ENCODE results near the gene GEMIN2. TPM values are rescaled to one million over a fixed set of nuclear protein-coding genes. Genes with fewer than 3 reads are reported as not detected.
"Not testable (repeated sequence)": the region's sequence is repeated elsewhere in the genome, so short reads cannot be mapped to it uniquely, and the experiment has no call there.

GEMIN2 gene
- total RNA-seq, 1 experiment from 2014 or later: 31.4 TPM

DNA sequence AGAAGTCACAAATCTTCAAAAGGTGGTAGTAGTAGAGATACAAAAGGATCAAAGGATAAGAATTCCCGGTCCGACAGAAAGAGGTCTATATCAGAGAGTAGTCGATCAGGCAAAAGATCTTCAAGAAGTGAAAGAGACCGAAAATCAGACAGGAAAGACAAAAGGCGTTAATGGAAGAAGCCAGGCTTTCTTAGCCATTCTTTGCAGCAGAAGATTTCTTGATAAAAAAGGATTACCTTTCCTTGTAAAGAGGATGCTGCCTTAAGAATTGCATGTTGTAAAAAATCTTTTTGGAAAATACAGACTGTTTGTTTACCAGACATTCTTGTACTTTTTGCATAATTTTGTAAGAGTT is 67.5 kb downstream of the GEMIN2 start:
- Mint-ChIP-seq H3K27ac (ENCODE audit: unreplicated experiment) (no peak overlapping the region), H3K27me3 (ENCODE audit: insufficient read depth, unreplicated experiment) (no peaks in the 10 kb centered on the region), H3K9me3 (ENCODE audit: unreplicated experiment) (no peaks in the 10 kb centered on the region), H3K4me1 (ENCODE audit: low read depth, unreplicated experiment) (peaks cover 7% of the 10 kb centered on the region), H3K4me3 (ENCODE audit: unreplicated experiment) (no peak overlapping the region), H3K36me3 (ENCODE audit: insufficient read depth, unreplicated experiment) (peaks cover 8% of the 10 kb centered on the region)
- Histone ChIP-seq H3K4me3 (ENCODE audit: low read depth, low read length) (no peak overlapping the region), H3K9me3 (no peaks in the 10 kb centered on the region), H3K4me1 (0 out of 2 replicates have a peak, but pooled peaks cover 2% of the 10 kb centered on the region), H3K36me3 (ENCODE audit: control insufficient read depth, insufficient read depth, low read length) (peaks cover 3% of the 10 kb centered on the region; the same call in 1 of the 2 replicates), H3K27me3 (replicated peaks; ENCODE audit: control insufficient read depth, insufficient read depth, low read length) (no peaks in the 10 kb centered on the region)
- intact Hi-C loops (cut with micrococcal nuclease; ENCODE audit: unreplicated experiment): no loop called here
- ChIA-PET POLR2A (no interaction called here), CTCF (no interaction called here)
- no peak for DNase-seq
- no TSS peak for BruUV-seq (replicated peaks)
- TF ChIP-seq, protein P1, sequence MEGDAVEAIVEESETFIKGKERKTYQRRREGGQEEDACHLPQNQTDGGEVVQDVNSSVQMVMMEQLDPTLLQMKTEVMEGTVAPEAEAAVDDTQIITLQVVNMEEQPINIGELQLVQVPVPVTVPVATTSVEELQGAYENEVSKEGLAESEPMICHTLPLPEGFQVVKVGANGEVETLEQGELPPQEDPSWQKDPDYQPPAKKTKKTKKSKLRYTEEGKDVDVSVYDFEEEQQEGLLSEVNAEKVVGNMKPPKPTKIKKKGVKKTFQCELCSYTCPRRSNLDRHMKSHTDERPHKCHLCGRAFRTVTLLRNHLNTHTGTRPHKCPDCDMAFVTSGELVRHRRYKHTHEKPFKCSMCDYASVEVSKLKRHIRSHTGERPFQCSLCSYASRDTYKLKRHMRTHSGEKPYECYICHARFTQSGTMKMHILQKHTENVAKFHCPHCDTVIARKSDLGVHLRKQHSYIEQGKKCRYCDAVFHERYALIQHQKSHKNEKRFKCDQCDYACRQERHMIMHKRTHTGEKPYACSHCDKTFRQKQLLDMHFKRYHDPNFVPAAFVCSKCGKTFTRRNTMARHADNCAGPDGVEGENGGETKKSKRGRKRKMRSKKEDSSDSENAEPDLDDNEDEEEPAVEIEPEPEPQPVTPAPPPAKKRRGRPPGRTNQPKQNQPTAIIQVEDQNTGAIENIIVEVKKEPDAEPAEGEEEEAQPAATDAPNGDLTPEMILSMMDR (IDR thresholded peaks at IDR 0.05; ENCODE audit: insufficient read depth in 1 of 2, low read depth in 1 of 2, low read length in 1 of 2, severe bottlenecking in 1 of 2, unreplicated experiment in 1 of 2): no peak

DNA sequence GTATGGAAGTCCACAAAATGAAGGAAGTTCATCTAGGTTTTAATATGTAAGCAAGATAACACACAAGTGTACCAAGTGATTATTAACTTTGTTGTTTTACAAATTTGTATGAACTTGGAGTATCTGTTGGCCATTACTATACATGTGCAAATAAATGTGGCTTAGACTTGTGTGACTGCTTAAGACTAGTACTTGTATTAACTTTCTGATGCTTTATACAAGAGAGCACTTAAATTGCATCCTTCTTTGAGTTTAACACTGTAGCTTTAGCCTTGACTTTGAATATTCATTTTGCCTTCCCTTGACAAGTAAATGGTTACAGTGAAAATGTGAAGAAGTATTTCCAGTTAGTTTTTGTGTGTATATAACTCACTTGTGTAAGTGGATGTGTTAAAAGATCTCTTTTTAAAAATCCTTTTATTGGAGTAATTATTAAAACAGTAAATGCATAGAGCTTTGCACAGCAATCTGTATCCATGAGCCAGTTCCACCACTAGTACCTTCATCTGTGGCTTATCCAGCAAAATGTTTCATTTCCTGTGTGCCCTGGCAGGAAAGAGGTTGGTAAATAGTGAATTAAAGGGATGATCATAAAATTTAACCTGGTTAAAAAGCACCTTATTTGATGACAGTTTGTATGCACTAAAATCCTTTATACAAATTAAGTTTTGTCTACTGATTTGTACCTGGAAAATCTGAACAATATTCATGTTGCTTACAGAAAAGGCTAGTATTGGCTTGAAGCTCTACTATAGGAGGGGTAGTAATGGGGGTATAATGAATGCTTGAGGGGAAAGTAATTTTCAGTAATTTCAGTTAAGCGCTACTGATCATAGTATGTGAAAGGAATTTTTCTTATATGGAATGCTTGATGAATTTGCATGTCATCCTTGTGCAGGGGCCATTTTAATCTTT is 68.9 kb downstream of the GEMIN2 start:
- intact Hi-C loops (cut with micrococcal nuclease; ENCODE audit: unreplicated experiment): no loop called here
- no peaks in the 10 kb centered on the region for H3K9me3 Mint-ChIP-seq (ENCODE audit: unreplicated experiment)
- H3K27me3 ChIP-seq (replicated peaks; ENCODE audit: control insufficient read depth, insufficient read depth, low read length): no peaks in the 10 kb centered on the region
- no TSS peak for BruUV-seq (replicated peaks)
- peaks cover 7% of the 10 kb centered on the region for H3K4me1 Mint-ChIP-seq (ENCODE audit: low read depth, unreplicated experiment)
- H3K9me3 ChIP-seq: no peaks in the 10 kb centered on the region
- ChIA-PET CTCF (no interaction called here), POLR2A (no interaction called here)
- peaks cover 16% of the 10 kb centered on the region for H3K36me3 Mint-ChIP-seq (ENCODE audit: insufficient read depth, unreplicated experiment)
- no peak for DNase-seq
- TF ChIP-seq, protein P1 (IDR thresholded peaks at IDR 0.05; ENCODE audit: insufficient read depth in 1 of 2, low read depth in 1 of 2, low read length in 1 of 2, severe bottlenecking in 1 of 2, unreplicated experiment in 1 of 2): no peak
- no peaks in the 10 kb centered on the region for H3K27me3 Mint-ChIP-seq (ENCODE audit: insufficient read depth, unreplicated experiment)
- no peak overlapping the region for H3K4me3 Mint-ChIP-seq (ENCODE audit: unreplicated experiment)
- H3K36me3 ChIP-seq (ENCODE audit: control insufficient read depth, insufficient read depth, low read length): peaks cover 3% of the 10 kb centered on the region; the same call in 1 of the 2 replicates
- H3K4me1 ChIP-seq: no peaks in the 10 kb centered on the region
- no peak overlapping the region for H3K27ac Mint-ChIP-seq (ENCODE audit: unreplicated experiment)
- H3K4me3 ChIP-seq (ENCODE audit: low read depth, low read length): no peak overlapping the region

DNA sequence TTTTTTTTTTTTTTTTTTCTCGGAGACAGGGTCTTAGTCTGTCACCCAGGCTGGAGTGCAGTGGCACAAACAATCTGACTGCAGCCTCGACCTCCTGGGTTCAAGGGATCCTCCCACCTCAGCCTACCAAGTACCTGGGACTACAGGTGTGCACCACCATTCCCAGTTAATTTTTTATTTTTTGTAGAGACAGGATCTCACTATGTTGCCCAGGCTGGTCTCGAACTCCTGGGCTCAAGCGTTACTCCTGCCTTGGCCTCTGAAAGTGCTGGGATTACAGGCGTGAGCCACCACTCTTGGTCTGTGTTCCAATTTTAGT is 69.5 kb downstream of the GEMIN2 start:
- H3K4me1 Mint-ChIP-seq (ENCODE audit: low read depth, unreplicated experiment); CTCF ChIA-PET; POLR2A ChIA-PET; H3K27me3 ChIP-seq (replicated peaks; ENCODE audit: control insufficient read depth, insufficient read depth, low read length); H3K36me3 ChIP-seq (ENCODE audit: control insufficient read depth, insufficient read depth, low read length); BruUV-seq (replicated peaks); H3K27me3 Mint-ChIP-seq (ENCODE audit: insufficient read depth, unreplicated experiment); H3K9me3 ChIP-seq; H3K4me3 Mint-ChIP-seq (ENCODE audit: unreplicated experiment); H3K4me3 ChIP-seq (ENCODE audit: low read depth, low read length); H3K27ac Mint-ChIP-seq (ENCODE audit: unreplicated experiment); H3K4me1 ChIP-seq; DNase-seq; intact Hi-C loops (cut with micrococcal nuclease; ENCODE audit: unreplicated experiment); H3K9me3 Mint-ChIP-seq (ENCODE audit: unreplicated experiment): not testable (repeated sequence)
- H3K36me3 Mint-ChIP-seq (ENCODE audit: insufficient read depth, unreplicated experiment): peaks cover 21% of the 10 kb centered on the region

All from Caco-2 (cell line).